ENCODE measurements around the gene THAP4.

GRCh38 chr2:241551998-241552737, 84.8 kb downstream of the THAP4 start:
- TF ChIP-seq SIN3A (IDR thresholded peaks at IDR 0.05; ENCODE audit: low read depth) = no peak
- TF ChIP-seq CTCF (IDR thresholded peaks at IDR 0.05 in 2 of 3, conservative IDR thresholded peaks at IDR 0.05 in 1 of 3; ENCODE audit: borderline replicate concordance in 1 of 3, insufficient read depth in 1 of 3, low read depth in 2 of 3, low read length in 2 of 3) = no peak
- TF ChIP-seq EZH2phosphoT487 (IDR thresholded peaks at IDR 0.05; ENCODE audit: borderline replicate concordance) = no peak
- no peak for TF ChIP-seq ATF3 (IDR thresholded peaks at IDR 0.05)
- no peak for TF ChIP-seq JUND (IDR thresholded peaks at IDR 0.05)
- TF ChIP-seq ZNF274 (IDR thresholded peaks at IDR 0.05; ENCODE audit: low read depth, low read length) = no peak
- TF ChIP-seq EZH2 (IDR thresholded peaks at IDR 0.05) = no peak

Data from HCT116 (cell line).